HG02840 (cell line): Measurements from ENCODE around the gene GRIPAP1.

ENCODE experiments used
- ATAC-seq: cut with Tn5 transposase; IDR thresholded peaks from one replicate; pipeline ENCODE4 v1.9.1; 2021; ENCODE audit warnings: mild to moderate bottlenecking, moderate library complexity, moderate number of reproducible peaks; ENCODE audit not compliant: unreplicated experiment, low FRiP score

GRIPAP1 gene

GRCh38 chrX:48961585-48962091 is 40.4 kb downstream of the GRIPAP1 start:
- no peak for ATAC-seq

- ATAC-seq = no peak
Measured at GRCh38 chrX:48960291-48960690, 41.8 kb downstream of the GRIPAP1 start.

GRCh38 chrX:48958635-48959094 is 43.4 kb downstream of the GRIPAP1 start:
- no peak for ATAC-seq

GRCh38 chrX:48957827-48958634 is 44.0 kb downstream of the GRIPAP1 start:
- peak; percentile 68 for ATAC-seq

- ATAC-seq = peak; percentile 30
Measured at GRCh38 chrX:48957477-48957826, 44.6 kb downstream of the GRIPAP1 start, which contains the start of gene OTUD5. Gene OTUD5, minus strand, starts transcription at chrX:48957607. Its CDS starts 37 bp downstream, at chrX:48957570.

GRCh38 chrX:48956728-48957414 is 45.2 kb downstream of the GRIPAP1 start:
- peak; percentile 0 for ATAC-seq

- ATAC-seq = no peak
Measured at GRCh38 chrX:48948589-48948988, 53.5 kb downstream of the GRIPAP1 start.

GRCh38 chrX:48945517-48946348 is 56.3 kb downstream of the GRIPAP1 start:
- no peak for ATAC-seq

- no peak for ATAC-seq
Measured at GRCh38 chrX:48942895-48943294, 59.2 kb downstream of the GRIPAP1 start.

- no peak for ATAC-seq
Measured at GRCh38 chrX:48940404-48940955, 61.6 kb downstream of the GRIPAP1 start.

GRCh38 chrX:48939524-48940228 is 62.4 kb downstream of the GRIPAP1 start:
- ATAC-seq = no peak

GRCh38 chrX:48938721-48939425 is 63.2 kb downstream of the GRIPAP1 start:
- ATAC-seq = peak; percentile 45

- ATAC-seq = peak; percentile 68
Measured at GRCh38 chrX:48937054-48937907, 64.8 kb downstream of the GRIPAP1 start.

- ATAC-seq = peak; percentile 10
Measured at GRCh38 chrX:48936429-48937053, 65.5 kb downstream of the GRIPAP1 start.

- ATAC-seq = no peak
Measured at GRCh38 chrX:48935301-48935670, 66.8 kb downstream of the GRIPAP1 start.

- ATAC-seq = no peak
Measured at GRCh38 chrX:48934581-48935300, 67.3 kb downstream of the GRIPAP1 start.

- ATAC-seq = no peak
Measured at GRCh38 chrX:48933757-48934156, 68.3 kb downstream of the GRIPAP1 start.
